LNCAP (cell line): ENCODE results near the gene CD48.

Source experiments
- TF ChIP-seq, protein P1 (sequence below): fragments of 450-650 bp; IDR thresholded peaks from 2 replicates; pipeline ENCODE4 v1.5.1; 2017; ENCODE audit warnings: mild to moderate bottlenecking

The CD48 gene

DNA sequence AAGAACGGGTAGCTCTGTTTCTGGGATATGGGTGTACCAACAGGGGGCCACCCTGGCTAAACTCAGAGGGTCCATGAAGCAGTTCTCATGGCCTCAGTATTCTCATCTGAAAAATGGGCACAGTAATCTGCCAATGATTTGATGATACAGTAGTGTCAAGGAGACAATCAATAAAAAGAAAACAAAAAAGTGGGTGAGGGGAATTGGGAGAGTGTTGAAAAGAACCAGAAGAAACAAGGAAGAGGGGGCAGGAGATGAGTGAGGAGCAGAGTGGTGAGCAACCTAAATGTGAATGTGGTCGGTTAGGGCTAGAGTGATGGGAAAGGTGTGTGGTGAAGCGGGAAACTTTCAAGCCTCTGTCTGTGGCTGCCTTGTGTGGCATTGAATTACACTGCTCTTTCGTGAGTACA is 29.5 kb upstream of the CD48 start:
- TF ChIP-seq, protein P1, sequence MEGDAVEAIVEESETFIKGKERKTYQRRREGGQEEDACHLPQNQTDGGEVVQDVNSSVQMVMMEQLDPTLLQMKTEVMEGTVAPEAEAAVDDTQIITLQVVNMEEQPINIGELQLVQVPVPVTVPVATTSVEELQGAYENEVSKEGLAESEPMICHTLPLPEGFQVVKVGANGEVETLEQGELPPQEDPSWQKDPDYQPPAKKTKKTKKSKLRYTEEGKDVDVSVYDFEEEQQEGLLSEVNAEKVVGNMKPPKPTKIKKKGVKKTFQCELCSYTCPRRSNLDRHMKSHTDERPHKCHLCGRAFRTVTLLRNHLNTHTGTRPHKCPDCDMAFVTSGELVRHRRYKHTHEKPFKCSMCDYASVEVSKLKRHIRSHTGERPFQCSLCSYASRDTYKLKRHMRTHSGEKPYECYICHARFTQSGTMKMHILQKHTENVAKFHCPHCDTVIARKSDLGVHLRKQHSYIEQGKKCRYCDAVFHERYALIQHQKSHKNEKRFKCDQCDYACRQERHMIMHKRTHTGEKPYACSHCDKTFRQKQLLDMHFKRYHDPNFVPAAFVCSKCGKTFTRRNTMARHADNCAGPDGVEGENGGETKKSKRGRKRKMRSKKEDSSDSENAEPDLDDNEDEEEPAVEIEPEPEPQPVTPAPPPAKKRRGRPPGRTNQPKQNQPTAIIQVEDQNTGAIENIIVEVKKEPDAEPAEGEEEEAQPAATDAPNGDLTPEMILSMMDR = no peak

DNA sequence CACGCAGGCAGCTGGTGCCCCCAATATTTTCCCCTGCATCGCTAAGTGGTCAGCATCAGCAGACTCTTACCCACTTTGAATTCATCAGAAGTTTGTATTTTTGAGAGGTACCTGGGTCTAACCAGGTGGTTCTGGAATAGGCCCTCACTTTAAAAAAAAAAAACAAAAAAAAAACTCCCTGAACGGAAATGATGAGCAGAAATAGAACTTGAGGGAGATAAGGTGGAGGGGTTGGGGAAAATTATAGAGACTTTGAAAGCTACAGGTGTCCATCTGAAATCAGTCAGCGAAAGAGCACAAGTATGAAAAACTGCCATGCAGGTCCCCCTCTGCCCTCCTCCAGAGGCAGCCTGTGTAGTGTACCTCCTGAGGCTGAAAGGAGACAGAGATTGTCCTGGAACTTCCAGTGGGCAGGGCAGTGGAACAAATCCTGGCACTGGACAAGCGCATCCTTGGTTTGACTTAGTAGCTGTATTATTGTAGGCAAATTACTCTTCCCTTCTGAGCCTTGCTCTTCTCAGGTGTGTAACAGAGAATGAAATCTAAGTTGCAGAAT is 28.6 kb upstream of the CD48 start:
- TF ChIP-seq, protein P1 = no peak

DNA sequence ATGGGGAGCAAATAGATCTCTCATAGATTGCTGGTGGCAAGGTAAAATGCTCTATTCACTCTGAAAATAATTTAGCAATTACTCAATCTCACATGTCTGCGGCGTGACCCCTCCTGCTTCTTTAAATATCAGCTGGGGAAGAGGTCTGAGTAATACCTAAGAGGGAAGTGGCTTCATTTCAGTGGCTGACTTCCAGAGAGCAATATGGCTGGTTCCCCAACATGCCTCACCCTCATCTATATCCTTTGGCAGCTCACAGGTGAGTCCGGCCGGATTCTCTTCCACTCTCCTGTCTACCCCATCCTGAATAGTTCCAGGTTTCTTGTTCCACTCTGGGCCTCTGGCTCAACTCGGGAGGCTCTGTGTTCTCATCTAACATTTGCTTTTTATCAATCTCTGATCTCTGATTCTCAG is 27.5 kb upstream of the CD48 start, which contains the start of gene SLAMF7:
TSS of gene SLAMF7 (plus strand) at position 150 of the 414 bp plus-strand sequence. CDS start at position 205, 55 bp downstream.
- TF ChIP-seq, protein P1 = no peak

DNA sequence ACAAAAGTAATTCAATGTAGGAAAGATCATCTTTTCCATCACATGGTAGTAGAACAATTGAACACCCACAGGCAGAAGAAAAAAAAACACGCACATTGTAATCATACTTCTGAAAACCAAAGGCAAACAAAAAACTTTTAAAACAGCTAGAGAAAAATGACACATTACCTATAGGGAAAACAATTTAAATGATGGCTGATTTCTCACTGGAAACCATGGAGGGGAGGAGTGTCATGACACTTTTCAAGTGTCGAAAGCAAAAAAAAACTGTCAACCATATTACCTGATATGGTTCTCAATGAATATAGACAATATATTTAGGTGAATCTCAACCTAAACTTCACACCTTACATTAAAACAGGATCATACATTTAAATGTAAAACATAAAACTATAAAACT is 26.6 kb upstream of the CD48 start:
- TF ChIP-seq, protein P1 = no peak

DNA sequence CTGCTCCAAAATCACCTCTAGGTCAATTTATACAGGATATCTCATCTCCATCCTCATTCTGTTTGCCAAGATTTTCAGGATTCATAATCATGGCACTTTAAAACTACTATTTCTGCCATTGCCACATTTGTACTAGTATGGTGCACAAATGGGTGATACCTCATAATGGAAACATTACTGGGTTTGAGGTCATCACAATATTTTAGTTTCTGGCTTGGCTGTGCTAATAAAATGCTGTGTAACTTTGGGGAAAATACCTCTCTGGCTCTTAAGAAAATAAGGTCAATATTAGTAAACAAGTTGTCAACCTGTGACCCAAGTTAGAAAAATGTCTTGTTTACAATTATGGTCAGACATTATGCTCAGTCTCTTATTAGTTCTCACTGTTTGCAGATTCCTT is 22.7 kb upstream of the CD48 start:
- TF ChIP-seq, protein P1 = no peak

DNA sequence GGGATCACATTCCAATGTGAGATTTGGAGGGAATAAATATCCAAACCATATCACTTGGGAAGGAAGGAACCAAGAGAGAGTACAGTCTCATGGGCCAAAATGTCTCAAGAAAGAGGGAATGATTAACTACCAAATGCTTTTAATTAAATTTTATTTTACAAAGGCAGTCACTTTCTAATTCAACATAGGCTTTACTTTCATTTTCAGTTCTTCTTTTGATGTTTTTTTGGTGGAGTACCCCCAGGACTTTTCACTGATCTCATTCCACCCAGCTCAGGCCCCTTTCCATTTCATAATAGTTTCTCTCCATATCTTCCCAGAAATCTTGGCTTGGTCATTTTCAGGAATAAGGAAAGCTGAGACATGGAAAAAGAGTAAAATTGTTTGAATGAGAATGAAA is 22.3 kb upstream of the CD48 start:
- TF ChIP-seq, protein P1 = no peak

DNA sequence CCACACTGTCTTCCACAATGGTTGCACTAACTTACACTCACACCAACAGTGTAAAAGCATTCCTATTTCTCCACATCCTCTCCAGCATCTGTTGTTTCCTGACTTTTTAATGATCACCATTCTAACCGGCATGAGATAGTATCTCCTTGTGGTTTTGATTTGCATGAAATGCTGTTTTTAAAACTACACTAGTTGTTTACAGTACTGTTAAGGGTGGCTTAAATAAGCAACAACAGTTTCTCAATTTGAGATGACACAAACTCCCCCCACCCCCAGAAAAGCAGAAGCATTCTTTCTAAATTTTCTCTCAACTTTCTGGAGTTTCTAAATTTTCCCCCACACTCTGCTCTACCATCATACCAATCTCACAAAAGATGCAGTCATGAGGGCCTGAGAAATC is 20.4 kb upstream of the CD48 start:
- TF ChIP-seq, protein P1 = no peak

DNA sequence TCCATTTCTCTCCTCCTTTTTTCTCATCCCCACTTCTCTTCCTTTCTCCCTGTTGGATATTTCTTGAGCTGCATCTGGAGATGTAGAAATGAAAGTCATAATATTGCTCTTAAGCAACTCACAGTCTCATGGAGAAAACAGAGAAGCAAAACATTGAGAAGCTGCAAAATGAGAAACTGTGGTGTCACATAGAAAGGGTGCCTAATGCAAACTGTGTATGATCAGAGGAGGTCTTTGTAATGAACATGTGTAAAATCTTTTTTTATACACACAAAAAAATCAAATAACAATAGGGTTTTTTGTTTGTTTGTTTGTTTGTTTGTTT is 15.7 kb upstream of the CD48 start:
- TF ChIP-seq, protein P1 = no peak
